HG02884 (cell line): ENCODE measurements around the gene ANAPC15.
"Not testable (repeated sequence)": the region's sequence is repeated elsewhere in the genome, so short reads cannot be mapped to it uniquely, and the experiment has no call there.

Source experiments
- ATAC-seq: cut with Tn5 transposase; IDR thresholded peaks from one replicate; pipeline ENCODE4 v1.9.1; 2021; ENCODE audit warnings: mild to moderate bottlenecking, moderate library complexity; ENCODE audit not compliant: unreplicated experiment

The ANAPC15 gene

GRCh38 chr11:72112143-72112977 is at the start of gene ANAPC15:
TSS of gene ANAPC15 (minus strand) at chr11:72112695. CDS start at chr11:72111276, 1,419 bp downstream.
- ATAC-seq, result peak; percentile 85

- no peak for ATAC-seq
Measured at GRCh38 chr11:72160319-72160718, 47.8 kb upstream of the ANAPC15 start.

- ATAC-seq, result no peak
Measured at GRCh38 chr11:72157131-72157530, 44.6 kb upstream of the ANAPC15 start.

- ATAC-seq, result no peak
Measured at GRCh38 chr11:72155751-72156150, 43.3 kb upstream of the ANAPC15 start.

- ATAC-seq, result no peak
Measured at GRCh38 chr11:72154816-72155215, 42.3 kb upstream of the ANAPC15 start.

GRCh38 chr11:72153874-72154273 is 41.4 kb upstream of the ANAPC15 start:
- ATAC-seq, result not testable (repeated sequence)

GRCh38 chr11:72150882-72151281 is 38.4 kb upstream of the ANAPC15 start:
- no peak for ATAC-seq

GRCh38 chr11:72146625-72147024 is 34.1 kb upstream of the ANAPC15 start:
- no peak for ATAC-seq

- ATAC-seq, result no peak
Measured at GRCh38 chr11:72144807-72145565, 32.5 kb upstream of the ANAPC15 start.

GRCh38 chr11:72142543-72142942 is 30.0 kb upstream of the ANAPC15 start:
- ATAC-seq, result not testable (repeated sequence)

- ATAC-seq, result not testable (repeated sequence)
Measured at GRCh38 chr11:72142086-72142485, 29.6 kb upstream of the ANAPC15 start.

GRCh38 chr11:72141066-72141465 is 28.6 kb upstream of the ANAPC15 start:
- ATAC-seq, result no peak

- ATAC-seq, result no peak
Measured at GRCh38 chr11:72140661-72141060, 28.2 kb upstream of the ANAPC15 start.

GRCh38 chr11:72139500-72139899 is 27.0 kb upstream of the ANAPC15 start:
- no peak for ATAC-seq

GRCh38 chr11:72138821-72139390 is 26.4 kb upstream of the ANAPC15 start:
- ATAC-seq, result no peak

- no peak for ATAC-seq
Measured at GRCh38 chr11:72136684-72137262, 24.3 kb upstream of the ANAPC15 start.

GRCh38 chr11:72135891-72136683 is 23.6 kb upstream of the ANAPC15 start:
- ATAC-seq, result no peak

- not testable (repeated sequence) for ATAC-seq
Measured at GRCh38 chr11:72135473-72135872, 23.0 kb upstream of the ANAPC15 start, which contains the start of gene FOLR3. TSS of gene FOLR3 (plus strand) at chr11:72135725. CDS start at chr11:72135953, 228 bp downstream.

- no peak for ATAC-seq
Measured at GRCh38 chr11:72132646-72133045, 20.2 kb upstream of the ANAPC15 start.

GRCh38 chr11:72129381-72129780 is 16.9 kb upstream of the ANAPC15 start:
- ATAC-seq, result no peak
